HepG2 (cell line): ENCODE results near the gene CACNB4. TPM values are rescaled to one million over a fixed set of nuclear protein-coding genes. Genes with fewer than 3 reads are reported as not detected.

Experiments
- ARNT2 ChIP-seq: sonication (generic); formaldehyde crosslinking; IDR thresholded peaks from 2 replicates; pipeline ENCODE4 v1.8.0; 2022; ENCODE audit warnings: mild to moderate bottlenecking, low read depth, missing genetic modification reagents, moderate library complexity
- CENPBD1 ChIP-seq: sonication (generic); formaldehyde crosslinking; IDR thresholded peaks from 2 replicates; pipeline ENCODE4 v1.8.0; 2022; ENCODE audit warnings: missing genetic modification reagents, low read depth, mild to moderate bottlenecking, borderline replicate concordance
- CHD4 ChIP-seq: fragments of 200-600 bp; sonication (generic); IDR thresholded peaks from 2 replicates; pipeline ENCODE4 v1.7.0; 2017; ENCODE audit warnings: mild to moderate bottlenecking, low read length, borderline replicate concordance
- ISL2 ChIP-seq: sonication (generic); formaldehyde crosslinking; IDR thresholded peaks from 2 replicates; pipeline ENCODE4 v1.5.0; 2020; ENCODE audit warnings: missing genetic modification reagents
- MAFK ChIP-seq, 2 experiments: IDR thresholded peaks in 1 of 2; conservative IDR thresholded peaks in 1 of 2; 2 replicates each; pipeline ENCODE4 v1.6.1; 2011; ENCODE audit warnings: improper control_type of control experiment in 2 of 2, low read length in 2 of 2
- RERE ChIP-seq: IDR thresholded peaks from 2 replicates; pipeline ENCODE4 v1.6.1; 2016; ENCODE audit warnings: low read depth, missing genetic modification reagents, missing compliant biosample characterization
- ZBTB2 ChIP-seq: sonication (generic); formaldehyde crosslinking; IDR thresholded peaks from 2 replicates; pipeline ENCODE4 v1.8.0; 2022; ENCODE audit warnings: low read depth, missing genetic modification reagents
- ZNF282 ChIP-seq: fragments of 450-650 bp; IDR thresholded peaks from 2 replicates; pipeline ENCODE4 v1.6.1; 2018; ENCODE audit not compliant: partially characterized antibody
- ZNF30 ChIP-seq: sonication (generic); formaldehyde crosslinking; IDR thresholded peaks from 2 replicates; pipeline ENCODE4 v1.5.0; 2020; ENCODE audit warnings: mild to moderate bottlenecking, missing genetic modification reagents
- ZNF329 ChIP-seq: sonication (generic); formaldehyde crosslinking; IDR thresholded peaks from 2 replicates; pipeline ENCODE4 v1.9.0; 2021; ENCODE audit warnings: low read depth, mild to moderate bottlenecking, missing genetic modification reagents
- ZNF512B ChIP-seq: sonication (generic); formaldehyde crosslinking; IDR thresholded peaks from 2 replicates; pipeline ENCODE4 v1.5.1; 2020; ENCODE audit warnings: missing genetic modification reagents, mild to moderate bottlenecking, borderline replicate concordance
- ZNF580 ChIP-seq: IDR thresholded peaks from 2 replicates; pipeline ENCODE4 v1.6.1; 2016; ENCODE audit warnings: low read depth, borderline replicate concordance
- ZNF607 ChIP-seq: sonication (generic); formaldehyde crosslinking; IDR thresholded peaks from 2 replicates; pipeline ENCODE4 v1.5.1; 2020; ENCODE audit warnings: missing genetic modification reagents, mild to moderate bottlenecking, borderline replicate concordance
- ZNF629 ChIP-seq: sonication (generic); formaldehyde crosslinking; conservative IDR thresholded peaks from 2 replicates; pipeline ENCODE4 v1.5.0; 2020; ENCODE audit warnings: missing genetic modification reagents
- ZNF691 ChIP-seq: sonication (generic); formaldehyde crosslinking; IDR thresholded peaks from 2 replicates; pipeline ENCODE4 v1.4.0; 2020; ENCODE audit warnings: missing genetic modification reagents, low read depth, mild to moderate bottlenecking, borderline replicate concordance
- ZNF891 ChIP-seq: sonication (generic); formaldehyde crosslinking; IDR thresholded peaks from 2 replicates; pipeline ENCODE4 v1.5.0; 2020; ENCODE audit warnings: mild to moderate bottlenecking, missing genetic modification reagents
- polyA plus RNA-seq, 8 experiments: library from polyadenylated mRNA; depleted of rRNA in 3 of 8; stranded (reverse) in 7 of 8; unstranded in 1 of 8; fragments of >200 nt; fragmentation: Illumina TruSeq in 4 of 8; extraction: Trizol in 4 of 8; gene quantifications; 2 replicates each; pipeline versions ENCODE4 v1.2.1 to v1.2.3, GENCODE V29; 2011 to 2016; ENCODE audit warnings: low read depth in 4 of 8, missing spikeins in 1 of 8, mixed read lengths in 1 of 8; ENCODE audit not compliant: insufficient read depth in 1 of 8
- total RNA-seq, 5 experiments: library from RNA; depleted of rRNA; stranded (reverse); fragments of >200 nt; fragmentation: Illumina TruSeq; extraction: Trizol; gene quantifications; 2 replicates each; pipeline ENCODE4 v1.2.3, GENCODE V29; 2016; ENCODE audit warnings: low read depth in 1 of 5

Gene CACNB4
- total and polyA plus RNA-seq, 2 of the 13 experiments (the other 11 are each of a cell fraction or from before 2014, with no cell fraction given) = 5.1 to 14.3 TPM

GRCh38 chr2:151827564-151828142, 271.2 kb downstream of the CACNB4 start (continued):
- no peak for TF ChIP-seq RERE
- no peak for TF ChIP-seq ZBTB2 (CRISPR knock-in tag)
- no peak for TF ChIP-seq ZNF607 (CRISPR knock-in tag)
- no peak for TF ChIP-seq ZNF30 (CRISPR knock-in tag)
- TF ChIP-seq ISL2 (CRISPR knock-in tag) = 0 out of 2 replicates have a peak, but pooled peaks have one; percentile 18
- TF ChIP-seq ZNF629 (CRISPR knock-in tag) = peak; percentile 97
- no peak for TF ChIP-seq ZNF282
- TF ChIP-seq ZNF580 (CRISPR knock-in tag) = 0 out of 2 replicates have a peak, but pooled peaks have one; percentile 12
- TF ChIP-seq ZNF691 (CRISPR knock-in tag) = no peak
- no peak for TF ChIP-seq CENPBD1 (CRISPR knock-in tag)
- TF ChIP-seq ARNT2 (CRISPR knock-in tag) = no peak
- TF ChIP-seq MAFK (conservative IDR thresholded peaks at IDR 0.05 in 1 of 2, IDR thresholded peaks at IDR 0.05 in 1 of 2; ENCODE audit: low read length in 2 of 2) = no peak
- TF ChIP-seq ZNF891 = peak; percentile 88; the same call in 1 of the 2 replicates
- no peak for TF ChIP-seq ZNF329 (CRISPR knock-in tag)
- no peak for TF ChIP-seq ZNF512B (CRISPR knock-in tag)
- 0 out of 2 replicates have a peak, but pooled peaks have one; percentile 67 for TF ChIP-seq CHD4
- TF ChIP-seq, all 625 proteins: peak for 59
